Mesodermal cell (in vitro differentiated cells): Measurements from ENCODE around the gene COL18A1.
A peak's percentile ranks its signal among the peaks of the same experiment; 100 is the strongest.

Source experiments
- H3K27ac ChIP-seq: 2 replicates; pipeline ENCODE4 v1.7.0; 2013; ENCODE audit warnings: mild to moderate bottlenecking, low read depth, low read length, moderate library complexity; ENCODE audit not compliant: severe bottlenecking
- H3K36me3 ChIP-seq: 2 replicates; pipeline ENCODE4 v1.7.1; 2013; ENCODE audit warnings: mild to moderate bottlenecking, low read length, moderate library complexity; ENCODE audit not compliant: control insufficient read depth, insufficient read depth
- H3K4me1 ChIP-seq: one replicate; pipeline ENCODE4 v1.7.1; 2013; ENCODE audit warnings: mild to moderate bottlenecking, low read length; ENCODE audit not compliant: insufficient read depth, control insufficient read depth, poor library complexity, severe bottlenecking
- H3K4me3 ChIP-seq: 2 replicates; pipeline ENCODE4 v1.7.0; 2013; ENCODE audit warnings: low read length, control low read depth, mild to moderate bottlenecking; ENCODE audit not compliant: insufficient read depth, poor library complexity, severe bottlenecking; ENCODE audit errors: extremely low read depth
- H3K9me3 ChIP-seq: 2 replicates; pipeline ENCODE4 v1.7.1; 2013; ENCODE audit warnings: mild to moderate bottlenecking, low read length, moderate library complexity; ENCODE audit not compliant: control insufficient read depth
- WGBS, 2 experiments: methylation state at CpG; one replicate each; pipeline ENCODE4 v1.1.5; 2013; ENCODE audit warnings: missing lambda C conversion rate in 2 of 2; ENCODE audit not compliant: insufficient coverage in 2 of 2; 5-methylcytosine and 5-hydroxymethylcytosine counted together

The COL18A1 gene

DNA sequence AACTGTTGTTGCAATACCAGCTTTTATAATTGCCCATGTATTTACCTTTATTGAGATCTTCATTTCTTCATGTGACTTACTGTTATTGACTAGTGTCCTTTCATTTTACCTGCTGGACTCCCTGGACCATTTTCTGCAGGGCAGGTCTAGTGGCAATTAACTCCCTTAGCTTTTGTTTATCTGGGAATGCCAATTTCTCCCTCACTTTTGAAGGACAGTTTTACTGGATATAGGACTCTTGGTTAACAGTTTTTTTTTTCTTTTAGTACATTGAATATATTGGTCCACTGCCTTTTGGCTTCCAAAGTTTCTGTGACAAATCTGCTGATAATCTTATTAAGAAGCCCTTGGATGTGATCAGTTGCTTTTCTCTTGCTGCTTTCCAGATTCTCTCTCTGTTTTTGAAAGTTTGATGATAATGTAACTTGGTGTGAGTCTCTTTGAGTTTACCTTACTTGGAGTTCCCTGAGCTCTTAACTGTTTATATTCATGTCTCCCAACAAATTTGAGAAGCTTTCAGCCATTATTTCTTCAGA, 56.9 kb downstream of the COL18A1 start:
- Histone ChIP-seq H3K9me3 (peaks cover 11% of the 10 kb centered on the region), H3K36me3 (peaks cover 84% of the 10 kb centered on the region), H3K4me1 (peaks cover 24% of the 10 kb centered on the region), H3K4me3 (no peak overlapping the region), H3K27ac (no peak overlapping the region)

DNA sequence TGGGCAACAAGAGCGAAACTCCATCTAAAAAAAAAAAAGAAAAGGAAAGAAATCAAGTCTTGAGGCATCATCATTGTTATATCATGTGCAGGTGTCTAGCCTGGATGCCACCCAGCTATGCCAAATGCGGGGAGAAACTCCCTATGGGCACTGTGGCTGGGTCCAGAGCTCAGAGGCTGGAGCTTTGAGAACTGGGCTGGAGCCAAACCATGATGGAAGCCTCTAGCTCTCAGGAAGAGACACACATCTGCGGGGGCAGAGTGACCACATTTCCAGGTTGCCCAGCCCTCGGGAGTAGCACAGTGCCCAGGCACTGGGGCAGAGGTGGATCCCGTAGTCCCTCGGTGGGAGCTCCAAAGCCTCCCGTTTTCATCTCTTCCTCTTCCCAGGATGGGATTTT, 58.9 kb downstream of the COL18A1 start:
- H3K36me3 ChIP-seq, result peaks cover 92% of the 10 kb centered on the region
- no peak overlapping the region for H3K27ac ChIP-seq
- peaks cover 11% of the 10 kb centered on the region for H3K9me3 ChIP-seq
- H3K4me1 ChIP-seq, result peaks cover 25% of the 10 kb centered on the region
- no peak overlapping the region for H3K4me3 ChIP-seq
- 90 to 93% methylated on average over 3 to 6 of the region's 7 CpGs for WGBS, 2 experiments

DNA sequence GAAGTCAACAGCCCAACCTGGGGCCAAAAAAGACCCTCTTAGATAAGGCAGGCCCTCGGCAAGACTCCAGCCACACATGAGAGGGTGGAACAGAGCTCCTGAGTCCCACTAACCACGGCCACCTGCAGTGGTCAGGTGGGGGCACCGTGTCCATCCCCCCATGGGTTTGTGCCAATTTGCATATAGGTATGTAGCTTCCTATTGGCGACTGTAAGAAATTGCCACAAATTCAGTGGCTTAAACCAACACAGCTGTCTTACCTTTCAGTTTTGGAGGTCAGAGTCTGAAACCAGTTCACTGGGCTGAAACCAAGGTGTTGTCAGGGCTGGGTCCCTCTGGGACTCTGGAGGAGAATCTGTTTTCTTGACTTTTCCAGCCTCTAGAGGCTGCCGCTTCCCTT, 59.3 kb downstream of the COL18A1 start:
- peaks cover 11% of the 10 kb centered on the region for H3K9me3 ChIP-seq
- H3K36me3 ChIP-seq, result peaks cover 95% of the 10 kb centered on the region
- no peak overlapping the region for H3K27ac ChIP-seq
- 91 to 100% methylated on average over 4 to 5 of the region's 5 CpGs for WGBS, 2 experiments
- peaks cover 30% of the 10 kb centered on the region for H3K4me1 ChIP-seq
- no peak overlapping the region for H3K4me3 ChIP-seq

DNA sequence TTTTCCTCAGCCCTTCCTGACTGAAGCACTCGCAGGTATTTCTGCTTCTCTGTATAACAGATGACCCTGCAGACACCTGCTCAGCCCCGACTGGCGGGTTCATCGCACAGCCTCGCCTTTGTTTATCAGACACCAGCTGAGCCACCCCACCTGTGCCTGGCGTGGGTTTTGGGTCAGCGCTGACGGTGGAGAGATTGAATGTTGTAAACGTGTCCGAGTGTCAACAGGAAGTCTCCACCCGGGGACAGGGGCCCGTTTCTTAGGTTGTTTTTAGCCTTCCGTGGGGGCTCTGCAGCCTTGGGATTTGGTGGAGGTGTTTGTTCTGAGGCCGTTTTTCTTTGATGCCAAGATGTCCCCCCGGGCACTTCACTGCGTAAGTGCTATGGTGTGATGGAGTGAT, 60.1 kb downstream of the COL18A1 start:
- Histone ChIP-seq H3K4me3 (no peak overlapping the region), H3K9me3 (peaks cover 11% of the 10 kb centered on the region), H3K36me3 (peaks cover 94% of the 10 kb centered on the region), H3K4me1 (peaks cover 28% of the 10 kb centered on the region), H3K27ac (no peak overlapping the region)
- 97 to 98% methylated on average over 8 to 16 of the region's 16 CpGs for WGBS, 2 experiments

DNA sequence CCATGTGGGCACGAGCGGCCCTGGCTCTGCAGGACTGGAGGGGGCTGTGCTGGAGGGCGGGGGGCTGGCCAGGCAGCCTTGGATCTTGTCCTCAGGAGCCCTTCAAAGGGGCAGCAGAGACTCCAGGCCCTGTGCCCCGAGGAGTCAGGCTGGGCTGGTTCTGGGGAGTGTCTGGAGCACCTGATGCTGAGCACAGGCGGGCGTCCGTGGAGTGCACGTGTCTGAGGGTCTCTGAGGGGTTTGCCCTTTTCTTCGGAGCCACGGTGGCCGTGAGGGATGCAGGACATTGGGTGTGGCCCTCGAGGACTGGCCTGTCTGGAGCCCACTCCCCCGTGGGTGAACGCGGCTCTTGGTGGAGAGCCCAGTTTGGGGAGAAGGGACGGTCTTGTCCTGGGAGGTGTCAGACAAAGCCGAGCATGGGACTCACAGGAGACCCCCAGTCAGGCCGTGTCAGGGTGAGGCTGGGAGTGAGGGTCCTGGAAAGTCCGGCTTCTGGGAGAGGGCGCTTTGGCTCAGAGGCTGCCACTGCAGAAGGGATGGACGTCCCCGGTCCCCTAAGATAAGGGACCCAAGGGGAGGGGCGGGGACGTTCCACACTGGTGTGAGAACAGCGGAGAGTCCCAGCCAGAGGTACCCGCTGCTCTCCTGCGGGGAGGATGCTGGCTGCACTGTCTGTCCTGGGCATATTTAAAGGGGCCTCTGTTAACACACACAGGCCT, 60.8 kb downstream of the COL18A1 start:
- Histone ChIP-seq H3K27ac (no peak overlapping the region), H3K36me3 (peaks cover 89% of the 10 kb centered on the region), H3K4me1 (peaks cover 23% of the 10 kb centered on the region), H3K4me3 (no peak overlapping the region), H3K9me3 (peaks cover 11% of the 10 kb centered on the region)
- WGBS, 2 experiments, result 94 to 96% methylated on average over 22 to 23 of the region's 27 CpGs

DNA sequence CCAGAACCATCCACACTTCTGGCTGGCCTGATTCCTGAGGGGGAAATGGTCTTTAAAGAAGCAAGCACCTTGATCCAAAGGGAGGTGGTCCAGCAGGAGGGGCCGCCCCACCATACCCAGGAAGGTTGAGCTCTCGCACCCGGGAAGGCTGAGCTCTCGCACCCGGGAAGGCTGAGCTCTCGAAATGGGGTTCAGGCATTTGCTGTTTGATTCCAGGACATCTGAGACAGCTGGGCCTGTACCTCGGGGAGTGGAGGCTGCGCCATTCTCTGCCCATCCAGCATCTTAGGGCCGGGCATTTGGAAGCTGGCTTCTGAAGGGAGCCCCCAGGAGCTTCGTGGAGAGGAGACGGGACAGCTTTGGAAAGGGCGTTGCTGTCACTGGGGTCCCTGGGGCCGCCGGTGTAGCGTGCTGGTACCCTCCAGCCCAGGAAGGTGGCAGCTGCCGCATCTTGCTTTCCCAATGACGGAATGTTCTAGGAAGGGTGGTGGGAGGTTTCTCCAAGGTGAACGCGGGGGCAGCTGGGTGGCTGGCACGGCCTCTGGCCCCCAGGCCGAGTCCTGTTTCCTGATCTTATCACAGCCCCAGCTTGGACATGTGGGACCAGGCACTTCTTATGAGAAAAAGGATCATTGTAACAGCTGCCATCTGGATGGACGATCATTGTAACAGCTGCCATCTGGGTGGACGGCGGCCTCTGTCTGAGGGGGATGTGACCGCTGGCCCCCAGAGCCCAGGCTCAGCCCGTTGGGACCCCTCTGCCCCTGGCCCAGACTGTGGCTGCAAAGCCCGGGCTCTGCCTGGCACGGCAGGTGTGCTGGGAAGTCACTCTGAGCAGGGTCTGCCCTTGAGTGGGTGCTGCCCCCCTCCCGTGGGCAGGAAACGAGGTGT, 61.6 kb downstream of the COL18A1 start:
- peak overlapping the region; percentile 23 for H3K27ac ChIP-seq
- H3K4me1 ChIP-seq, result peaks cover 26% of the 10 kb centered on the region
- H3K9me3 ChIP-seq, result peaks cover 3% of the 10 kb centered on the region
- no peak overlapping the region for H3K4me3 ChIP-seq
- WGBS, 2 experiments, result 94 to 97% methylated on average over 28 to 30 of the region's 30 CpGs
- peaks cover 89% of the 10 kb centered on the region for H3K36me3 ChIP-seq

DNA sequence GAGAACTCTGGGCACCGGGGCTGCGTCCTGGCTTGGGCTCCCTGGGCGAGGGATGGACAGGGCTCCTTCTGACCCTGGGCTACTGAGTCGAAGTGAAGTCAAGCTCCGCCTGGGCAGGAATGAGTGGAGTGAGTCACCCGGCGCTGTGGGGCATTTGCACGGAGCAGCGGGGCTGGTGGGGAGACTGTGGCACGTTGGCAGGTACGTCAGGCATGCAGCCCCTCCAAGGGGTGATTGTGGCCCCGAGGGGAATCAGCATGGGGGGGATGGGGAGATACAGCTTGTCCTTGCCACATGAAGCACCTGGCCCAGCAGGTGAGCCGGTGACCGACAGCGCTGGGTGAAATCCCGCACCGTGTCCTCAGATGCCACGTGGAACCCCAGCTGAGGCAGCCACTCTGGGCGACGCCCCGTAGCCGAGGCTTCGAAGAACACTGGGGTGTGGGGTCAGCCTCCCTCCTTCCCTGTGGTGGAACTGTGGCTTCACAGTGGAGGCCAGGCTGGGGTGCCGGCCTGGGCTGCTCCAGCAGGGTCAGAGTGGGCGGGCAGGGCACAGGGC, 62.3 kb downstream of the COL18A1 start:
- H3K9me3 ChIP-seq, result no peaks in the 10 kb centered on the region
- 98 to 100% methylated on average over 16 to 24 of the region's 25 CpGs for WGBS, 2 experiments
- H3K36me3 ChIP-seq, result peaks cover 86% of the 10 kb centered on the region
- H3K27ac ChIP-seq, result no peak overlapping the region
- H3K4me1 ChIP-seq, result peaks cover 26% of the 10 kb centered on the region
- no peak overlapping the region for H3K4me3 ChIP-seq

DNA sequence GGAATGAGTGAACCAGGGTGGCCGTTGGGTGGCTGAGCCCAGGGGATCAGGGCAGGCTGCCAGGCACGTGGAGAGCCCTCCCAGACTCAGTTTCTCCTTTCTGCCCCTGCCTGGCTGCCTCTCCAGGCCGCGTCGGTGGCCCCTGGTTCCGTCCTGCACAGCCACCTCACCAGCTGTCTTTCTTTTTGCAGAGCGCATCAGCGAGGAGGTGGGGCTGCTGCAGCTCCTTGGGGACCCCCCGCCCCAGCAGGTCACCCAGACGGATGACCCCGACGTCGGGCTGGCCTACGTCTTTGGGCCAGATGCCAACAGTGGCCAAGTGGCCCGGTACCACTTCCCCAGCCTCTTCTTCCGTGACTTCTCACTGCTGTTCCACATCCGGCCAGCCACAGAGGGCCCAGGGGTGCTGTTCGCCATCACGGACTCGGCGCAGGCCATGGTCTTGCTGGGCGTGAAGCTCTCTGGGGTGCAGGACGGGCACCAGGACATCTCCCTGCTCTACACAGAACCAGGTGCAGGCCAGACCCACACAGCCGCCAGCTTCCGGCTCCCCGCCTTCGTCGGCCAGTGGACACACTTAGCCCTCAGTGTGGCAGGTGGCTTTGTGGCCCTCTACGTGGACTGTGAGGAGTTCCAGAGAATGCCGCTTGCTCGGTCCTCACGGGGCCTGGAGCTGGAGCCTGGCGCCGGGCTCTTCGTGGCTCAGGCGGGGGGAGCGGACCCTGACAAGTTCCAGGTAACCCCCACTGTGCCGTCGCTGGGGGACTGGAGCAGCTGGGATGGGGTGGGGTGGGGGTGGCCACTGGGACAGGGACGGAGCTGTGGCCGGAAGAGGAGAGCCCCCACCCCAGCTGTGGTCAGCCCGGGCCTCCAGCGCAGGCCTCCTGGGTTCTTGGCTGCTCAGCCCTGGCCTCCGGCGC, 63.3 kb downstream of the COL18A1 start:
- H3K36me3 ChIP-seq, result peaks cover 87% of the 10 kb centered on the region
- H3K4me1 ChIP-seq, result peaks cover 26% of the 10 kb centered on the region
- 96 to 98% methylated on average over 34 to 37 of the region's 45 CpGs for WGBS, 2 experiments
- no peak overlapping the region for H3K4me3 ChIP-seq
- no peaks in the 10 kb centered on the region for H3K9me3 ChIP-seq
- H3K27ac ChIP-seq, result no peak overlapping the region

DNA sequence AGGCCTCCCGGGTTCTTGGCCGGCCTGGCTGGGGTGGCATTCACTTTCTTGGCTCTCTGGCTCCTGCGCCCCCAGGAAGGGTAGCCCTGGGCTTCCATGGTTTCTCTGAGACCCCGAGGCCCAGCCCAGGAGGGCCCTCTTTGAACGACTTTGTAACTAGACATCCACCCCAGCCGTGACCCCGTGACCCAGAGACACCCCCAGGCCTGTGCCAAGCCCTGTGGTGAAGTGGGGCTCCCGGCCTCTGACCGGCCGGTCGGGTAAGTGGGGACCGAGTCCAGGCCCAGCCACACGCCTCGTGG, 64.0 kb downstream of the COL18A1 start:
- no peak overlapping the region for H3K27ac ChIP-seq
- no peak overlapping the region for H3K4me3 ChIP-seq

More for the DNA sequence above, 64.0 kb downstream of the COL18A1 start:
- 95 to 99% methylated on average over 14 of the region's 14 CpGs for WGBS, 2 experiments
- no peaks in the 10 kb centered on the region for H3K9me3 ChIP-seq
- peaks cover 88% of the 10 kb centered on the region for H3K36me3 ChIP-seq
- peaks cover 26% of the 10 kb centered on the region for H3K4me1 ChIP-seq
